ENCODE measurements around the gene PTER. TPM values are rescaled to one million over a fixed set of nuclear protein-coding genes. Genes with fewer than 3 reads are reported as not detected.

The PTER gene
- total RNA-seq, 1 donor from 2014 or later: 10.7 TPM

DNA sequence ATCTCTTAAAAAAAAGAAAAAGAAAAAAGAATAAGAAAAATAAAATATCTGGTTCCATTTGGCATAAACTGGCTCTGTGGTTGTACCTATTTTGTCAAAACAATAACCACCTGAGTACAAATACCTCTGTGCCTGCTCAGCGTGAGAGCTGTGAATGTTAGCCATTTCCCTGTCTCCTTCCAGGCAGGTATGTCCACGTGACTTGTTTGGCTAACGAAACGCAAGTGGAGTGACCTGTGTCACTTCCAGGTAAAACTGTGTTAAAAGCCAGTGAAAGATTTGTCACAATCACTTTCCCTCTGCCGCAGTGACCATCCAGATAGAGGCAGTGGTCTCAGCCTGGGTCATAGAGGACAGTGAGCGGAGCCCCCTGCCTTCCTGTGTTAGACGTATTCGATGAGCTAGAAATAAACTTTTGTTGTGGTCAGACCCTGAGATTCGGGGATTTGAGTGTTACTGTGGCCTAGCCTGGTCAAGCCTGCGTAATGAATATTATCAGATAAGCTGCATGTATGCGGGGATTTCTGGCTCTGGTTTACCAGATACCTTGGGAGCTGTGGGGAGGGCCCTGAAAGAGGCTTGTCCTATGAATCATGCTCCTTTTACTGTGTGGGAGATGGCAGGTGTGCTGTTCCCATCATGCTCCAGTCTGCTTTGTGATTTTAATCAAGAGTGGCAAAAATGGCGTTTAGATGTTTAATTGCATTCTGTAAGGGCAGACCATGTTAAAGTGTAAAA lies 3.8 kb downstream of the PTER start:
- Mint-ChIP-seq H3K4me3 (no peak overlapping the region), H3K27me3 (ENCODE audit: insufficient read depth) (peaks cover 3% of the 10 kb centered on the region), H3K36me3 (ENCODE audit: low read depth) (peaks cover 7% of the 10 kb centered on the region), H3K4me1 (ENCODE audit: low read depth) (peaks cover 40% of the 10 kb centered on the region), H3K9me3 (no peaks in the 10 kb centered on the region), H3K27ac (no peak overlapping the region)
- no peak for DNase-seq (ENCODE audit: low spot score)
- intact Hi-C loops (cut with micrococcal nuclease): no loop called here

DNA sequence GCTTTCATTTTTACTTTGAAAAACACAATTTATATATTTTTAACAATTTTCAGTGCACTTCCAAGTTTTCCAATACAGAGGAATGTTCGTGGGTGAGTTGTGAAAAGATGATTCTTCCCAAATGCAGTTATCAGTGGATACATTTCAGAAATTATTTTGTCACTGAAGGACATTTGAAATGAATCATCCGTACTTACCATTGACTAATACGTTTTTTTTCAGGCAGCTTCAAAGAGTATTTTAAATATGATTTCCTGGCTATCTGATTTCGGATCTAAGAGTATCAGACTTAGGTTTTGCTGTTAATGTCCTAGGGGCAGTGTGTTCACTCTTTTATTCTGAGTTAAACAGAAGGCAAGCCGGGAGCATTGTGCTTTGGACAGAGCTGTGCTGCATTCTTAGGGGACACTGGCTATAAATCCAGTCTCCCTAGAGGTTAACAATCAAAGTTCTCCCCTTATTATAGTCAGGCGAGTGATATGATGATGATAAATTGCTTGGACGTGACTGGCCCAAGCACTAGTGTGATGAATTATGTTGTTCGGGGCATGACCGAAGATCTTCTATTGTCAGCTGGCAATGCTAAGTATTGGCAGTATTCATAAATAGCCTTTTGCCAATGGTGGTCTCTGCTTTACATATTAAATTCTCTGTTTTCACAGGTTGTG lies 4.5 kb downstream of the PTER start:
- H3K9me3 Mint-ChIP-seq: no peaks in the 10 kb centered on the region
- no peak overlapping the region for H3K27ac Mint-ChIP-seq
- peaks cover 7% of the 10 kb centered on the region for H3K36me3 Mint-ChIP-seq (ENCODE audit: low read depth)
- H3K4me3 Mint-ChIP-seq: no peak overlapping the region
- intact Hi-C loops (cut with micrococcal nuclease): no loop called here
- peaks cover 36% of the 10 kb centered on the region for H3K4me1 Mint-ChIP-seq (ENCODE audit: low read depth)
- H3K27me3 Mint-ChIP-seq (ENCODE audit: insufficient read depth): no peaks in the 10 kb centered on the region
- DNase-seq (ENCODE audit: low spot score): no peak

DNA sequence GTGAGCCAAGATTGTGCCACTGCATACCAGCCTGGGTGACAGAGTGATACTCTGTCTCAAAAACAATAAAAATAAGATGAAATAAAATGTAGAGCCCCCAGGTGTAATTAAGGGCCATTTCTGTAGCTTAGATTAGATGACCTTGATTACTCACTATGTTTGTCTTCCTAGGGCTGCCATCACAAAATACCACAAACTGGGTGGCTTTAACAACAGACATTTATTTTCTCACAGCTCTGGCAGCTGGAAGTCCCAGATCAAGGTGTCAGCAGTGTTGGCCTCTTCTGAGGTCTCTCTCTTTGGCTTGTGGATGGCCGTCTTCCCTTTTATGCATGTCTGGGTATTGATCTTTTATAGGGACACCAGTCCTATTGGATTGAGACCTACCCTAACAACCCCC lies 6.1 kb downstream of the PTER start:
- Mint-ChIP-seq H3K36me3 (ENCODE audit: low read depth) (peaks cover 8% of the 10 kb centered on the region), H3K27me3 (ENCODE audit: insufficient read depth) (no peaks in the 10 kb centered on the region), H3K4me1 (ENCODE audit: low read depth) (peaks cover 25% of the 10 kb centered on the region), H3K27ac (no peak overlapping the region), H3K9me3 (no peaks in the 10 kb centered on the region), H3K4me3 (no peak overlapping the region)
- intact Hi-C loops (cut with micrococcal nuclease): no loop called here
- no peak for DNase-seq (ENCODE audit: low spot score)

DNA sequence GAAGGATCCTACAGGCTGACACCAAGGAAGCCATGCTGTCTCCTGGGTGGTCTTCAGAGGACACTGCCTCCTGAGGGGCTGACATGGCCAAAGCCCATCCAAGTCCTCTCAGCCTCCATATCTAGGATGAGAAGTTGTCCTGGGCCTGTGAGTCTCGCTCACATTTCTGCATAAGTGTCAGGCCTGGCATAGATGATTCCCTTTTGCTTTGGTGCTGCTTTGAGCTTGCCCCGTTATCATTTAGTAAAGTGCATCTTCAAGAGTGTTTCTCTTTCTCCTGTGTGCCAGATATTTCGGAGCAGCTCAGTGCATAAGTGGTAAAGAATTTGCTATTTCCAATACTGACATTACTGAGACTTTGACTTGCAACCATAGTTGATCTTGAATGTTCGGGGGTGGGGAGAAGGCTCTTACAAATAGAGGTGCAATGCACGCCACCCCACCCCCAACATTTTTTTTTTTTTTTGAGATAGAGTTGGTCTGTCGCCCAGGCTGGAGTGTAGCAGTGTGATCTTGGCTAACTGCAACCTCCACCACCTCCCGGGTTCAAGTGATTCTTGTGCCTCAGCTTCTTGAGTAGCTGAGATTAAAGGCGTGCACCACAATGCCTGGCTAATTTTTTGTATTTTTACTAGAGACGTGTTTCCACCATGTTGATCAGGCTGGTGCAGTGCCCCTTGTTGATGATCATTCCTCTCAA lies 9.1 kb downstream of the PTER start:
- no peak overlapping the region for H3K4me3 Mint-ChIP-seq
- no peak for DNase-seq (ENCODE audit: low spot score)
- peaks cover 11% of the 10 kb centered on the region for H3K36me3 Mint-ChIP-seq (ENCODE audit: low read depth)
- H3K9me3 Mint-ChIP-seq: no peaks in the 10 kb centered on the region
- no peaks in the 10 kb centered on the region for H3K27me3 Mint-ChIP-seq (ENCODE audit: insufficient read depth)
- no peak overlapping the region for H3K27ac Mint-ChIP-seq
- peaks cover under 1% of the 10 kb centered on the region for H3K4me1 Mint-ChIP-seq (ENCODE audit: low read depth)
- intact Hi-C loops (cut with micrococcal nuclease): no loop called here

DNA sequence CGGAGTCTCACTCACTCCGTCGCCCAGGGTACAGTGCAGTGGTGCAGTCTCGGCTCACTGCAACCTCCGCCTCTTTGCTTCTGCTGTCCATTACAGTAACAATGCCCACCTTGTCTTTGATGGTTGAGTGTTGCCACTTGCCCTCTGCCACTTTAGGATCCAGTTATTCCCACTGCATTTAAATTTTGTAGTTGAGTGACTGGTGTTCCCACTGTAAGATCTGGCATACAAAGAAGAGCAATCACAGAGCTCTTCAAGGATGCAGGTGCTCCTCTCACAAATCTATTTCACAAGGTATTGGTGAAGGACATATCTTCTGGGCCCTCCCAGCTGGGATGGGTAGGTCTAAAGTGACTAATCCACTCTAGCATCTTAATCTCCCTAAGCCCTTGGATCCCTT lies 12.6 kb downstream of the PTER start:
- no peaks in the 10 kb centered on the region for H3K4me1 Mint-ChIP-seq (ENCODE audit: low read depth)
- DNase-seq (ENCODE audit: low spot score): no peak
- no peak overlapping the region for H3K4me3 Mint-ChIP-seq
- no peak overlapping the region for H3K27ac Mint-ChIP-seq
- intact Hi-C loops (cut with micrococcal nuclease): no loop called here
- H3K36me3 Mint-ChIP-seq (ENCODE audit: low read depth): peaks cover 9% of the 10 kb centered on the region
- H3K9me3 Mint-ChIP-seq: no peaks in the 10 kb centered on the region
- no peaks in the 10 kb centered on the region for H3K27me3 Mint-ChIP-seq (ENCODE audit: insufficient read depth)

DNA sequence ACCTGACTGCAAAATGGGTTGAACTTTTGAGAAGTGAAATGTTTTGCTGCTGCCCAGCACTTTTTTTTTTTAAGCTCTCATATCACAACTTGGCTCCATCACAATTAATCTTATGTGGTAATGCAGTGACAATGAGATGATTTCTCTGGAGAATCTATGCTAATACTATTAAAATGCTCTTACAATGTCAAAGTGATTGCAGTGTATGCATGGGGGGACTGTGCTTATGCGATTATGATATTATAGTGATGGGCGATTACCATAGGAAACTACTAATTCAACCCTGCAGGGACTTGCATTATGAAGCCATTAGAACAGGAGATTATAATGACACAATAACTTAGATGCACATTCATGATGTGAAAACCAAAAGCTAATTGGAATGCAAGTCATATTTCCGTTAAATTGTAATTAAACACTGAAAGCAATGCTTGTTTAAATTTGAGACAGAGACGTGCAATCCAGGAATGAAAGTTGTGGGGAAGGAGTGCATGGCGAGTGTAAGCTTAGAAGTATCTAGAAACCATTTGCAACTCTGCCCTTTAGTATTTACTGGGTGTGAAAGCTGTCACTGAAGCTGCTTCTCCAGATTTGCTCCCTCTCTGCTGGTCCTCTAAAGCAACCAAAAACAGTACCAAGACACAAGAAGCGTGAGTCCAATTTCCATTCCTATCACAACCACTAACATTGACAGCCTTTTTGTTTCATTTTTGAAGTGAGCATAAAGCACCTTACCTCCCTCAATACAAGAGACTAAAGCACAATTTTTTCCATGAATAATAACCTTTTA lies 21.6 kb downstream of the PTER start:
- Mint-ChIP-seq H3K4me3 (no peak overlapping the region), H3K36me3 (ENCODE audit: low read depth) (no peaks in the 10 kb centered on the region), H3K4me1 (ENCODE audit: low read depth) (no peaks in the 10 kb centered on the region), H3K27ac (no peak overlapping the region), H3K27me3 (ENCODE audit: insufficient read depth) (no peaks in the 10 kb centered on the region), H3K9me3 (no peaks in the 10 kb centered on the region)
- intact Hi-C loops (cut with micrococcal nuclease): no loop called here
- no peak for DNase-seq (ENCODE audit: low spot score)

DNA sequence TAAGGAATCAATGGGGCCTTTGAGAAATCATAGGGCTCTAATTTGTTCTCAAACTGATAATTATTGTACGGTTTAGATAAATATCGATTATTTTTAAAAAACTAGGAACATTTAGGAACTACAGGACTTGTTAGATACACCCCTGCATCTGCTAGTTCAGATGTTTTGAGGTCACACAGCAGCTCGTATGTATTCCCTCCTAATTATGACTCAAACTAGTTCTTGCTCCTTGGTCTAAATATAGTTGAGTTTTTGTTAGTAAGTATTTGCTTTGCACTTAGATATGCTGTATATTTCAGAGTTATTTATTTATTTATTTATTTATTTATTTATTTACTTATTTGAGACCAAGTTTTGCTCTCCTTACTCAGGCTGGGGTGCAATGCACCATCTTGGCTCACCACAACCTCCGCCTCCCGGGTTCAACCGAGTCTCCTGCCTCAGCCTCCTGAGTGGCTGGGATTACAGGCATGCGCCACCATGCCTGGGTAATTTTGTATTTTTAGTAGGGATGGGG lies 22.7 kb downstream of the PTER start:
- Mint-ChIP-seq H3K36me3 (ENCODE audit: low read depth) (peaks cover 7% of the 10 kb centered on the region), H3K27ac (no peak overlapping the region), H3K9me3 (no peaks in the 10 kb centered on the region), H3K4me1 (ENCODE audit: low read depth) (no peaks in the 10 kb centered on the region), H3K27me3 (ENCODE audit: insufficient read depth) (no peaks in the 10 kb centered on the region), H3K4me3 (no peak overlapping the region)
- DNase-seq (ENCODE audit: low spot score): no peak
- intact Hi-C loops (cut with micrococcal nuclease): no loop called here

DNA sequence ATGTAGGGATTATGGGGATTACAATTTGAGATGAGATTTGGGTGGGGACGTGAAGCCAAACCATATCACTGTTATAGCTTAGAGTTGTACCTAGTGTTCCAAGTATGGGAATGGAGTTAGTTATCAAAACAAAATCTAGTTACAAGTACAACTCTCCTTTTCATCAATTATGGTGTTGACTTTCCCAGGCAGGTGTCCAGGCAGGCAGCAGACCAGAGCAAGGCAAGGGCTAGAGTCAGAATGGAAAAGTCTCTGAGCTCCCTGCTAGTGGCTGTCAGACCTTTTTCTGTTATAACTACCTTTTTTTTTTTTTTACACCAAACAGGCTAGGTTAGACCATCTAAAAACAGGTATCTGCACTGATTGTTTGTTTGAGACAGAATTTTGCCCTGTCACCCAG lies 29.2 kb downstream of the PTER start:
- intact Hi-C loops (cut with micrococcal nuclease): no loop called here
- peaks cover 15% of the 10 kb centered on the region for H3K36me3 Mint-ChIP-seq (ENCODE audit: low read depth)
- DNase-seq (ENCODE audit: low spot score): no peak
- no peaks in the 10 kb centered on the region for H3K9me3 Mint-ChIP-seq
- no peak overlapping the region for H3K27ac Mint-ChIP-seq
- H3K4me3 Mint-ChIP-seq: no peak overlapping the region
- H3K4me1 Mint-ChIP-seq (ENCODE audit: low read depth): peaks cover 11% of the 10 kb centered on the region
- no peaks in the 10 kb centered on the region for H3K27me3 Mint-ChIP-seq (ENCODE audit: insufficient read depth)

DNA sequence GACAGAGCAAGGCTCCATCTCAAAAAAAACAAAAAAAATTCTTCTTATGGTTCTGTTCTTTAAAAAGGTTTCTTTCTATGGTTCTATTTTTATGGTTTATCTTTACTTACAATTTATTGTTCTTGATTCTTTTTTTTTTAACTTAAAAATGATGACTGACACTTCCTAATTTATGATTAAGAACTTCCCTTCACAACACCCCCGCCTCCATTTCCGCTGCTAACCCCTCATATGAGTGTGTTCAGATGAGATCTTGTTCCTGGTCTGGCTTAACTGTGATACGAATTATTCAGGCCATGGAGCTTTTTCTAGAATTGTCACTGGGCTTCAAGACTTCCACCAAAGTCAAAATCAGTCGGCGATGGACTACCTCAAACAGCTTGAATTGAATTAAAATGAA lies 33.9 kb downstream of the PTER start:
- Mint-ChIP-seq H3K4me1 (ENCODE audit: low read depth) (peaks cover 6% of the 10 kb centered on the region), H3K36me3 (ENCODE audit: low read depth) (peaks cover 7% of the 10 kb centered on the region), H3K4me3 (no peak overlapping the region), H3K27me3 (ENCODE audit: insufficient read depth) (no peaks in the 10 kb centered on the region), H3K27ac (no peak overlapping the region), H3K9me3 (no peaks in the 10 kb centered on the region)
- intact Hi-C loops (cut with micrococcal nuclease): no loop called here
- DNase-seq (ENCODE audit: low spot score): no peak

DNA sequence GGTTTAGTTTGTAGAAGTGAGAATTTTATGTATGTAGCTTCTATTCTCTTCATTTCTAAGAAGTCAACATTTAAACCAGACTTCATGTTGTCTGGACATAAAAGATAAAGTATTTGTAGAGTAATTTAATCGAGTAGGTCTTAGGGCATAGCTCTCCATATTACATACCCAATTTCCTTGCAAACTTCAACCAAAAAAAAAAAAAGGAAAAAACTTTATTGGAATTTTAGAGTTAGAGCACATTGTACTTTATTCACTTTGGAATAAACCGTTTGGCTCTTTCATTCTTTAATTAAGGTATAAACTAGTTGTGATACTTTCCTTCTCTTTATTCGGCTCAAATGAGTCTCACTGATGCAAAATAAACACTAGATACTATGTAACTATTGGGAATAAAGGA lies 36.0 kb downstream of the PTER start:
- DNase-seq (ENCODE audit: low spot score): no peak
- H3K27ac Mint-ChIP-seq: no peak overlapping the region
- H3K4me3 Mint-ChIP-seq: no peak overlapping the region
- H3K36me3 Mint-ChIP-seq (ENCODE audit: low read depth): peaks cover 6% of the 10 kb centered on the region
- intact Hi-C loops (cut with micrococcal nuclease): no loop called here
- peaks cover 5% of the 10 kb centered on the region for H3K4me1 Mint-ChIP-seq (ENCODE audit: low read depth)
- no peaks in the 10 kb centered on the region for H3K27me3 Mint-ChIP-seq (ENCODE audit: insufficient read depth)
- H3K9me3 Mint-ChIP-seq: no peaks in the 10 kb centered on the region

DNA sequence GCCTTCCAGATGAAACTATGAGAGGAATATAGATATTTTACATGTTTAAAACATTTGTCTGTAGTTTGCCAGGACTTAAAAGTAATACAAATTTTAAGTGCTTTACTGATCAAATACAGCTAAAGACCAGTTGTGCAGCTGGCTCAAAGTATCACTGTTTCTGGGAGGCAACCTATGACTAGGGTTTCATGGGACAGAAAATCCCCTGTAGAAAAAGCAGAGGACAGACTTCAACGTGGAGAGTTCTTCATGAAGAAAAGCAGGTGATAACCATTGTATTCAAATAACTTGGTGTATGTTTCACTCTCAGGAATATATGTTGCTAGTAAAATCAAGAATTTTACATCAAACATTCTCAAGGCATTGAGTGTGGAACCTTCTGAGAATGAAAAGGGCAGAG lies 40.9 kb downstream of the PTER start:
- Mint-ChIP-seq H3K4me3 (no peak overlapping the region), H3K9me3 (no peaks in the 10 kb centered on the region), H3K27me3 (ENCODE audit: insufficient read depth) (no peaks in the 10 kb centered on the region), H3K4me1 (ENCODE audit: low read depth) (no peaks in the 10 kb centered on the region), H3K27ac (no peak overlapping the region), H3K36me3 (ENCODE audit: low read depth) (peaks cover 1% of the 10 kb centered on the region)
- DNase-seq (ENCODE audit: low spot score): no peak
- intact Hi-C loops (cut with micrococcal nuclease): no loop called here

DNA sequence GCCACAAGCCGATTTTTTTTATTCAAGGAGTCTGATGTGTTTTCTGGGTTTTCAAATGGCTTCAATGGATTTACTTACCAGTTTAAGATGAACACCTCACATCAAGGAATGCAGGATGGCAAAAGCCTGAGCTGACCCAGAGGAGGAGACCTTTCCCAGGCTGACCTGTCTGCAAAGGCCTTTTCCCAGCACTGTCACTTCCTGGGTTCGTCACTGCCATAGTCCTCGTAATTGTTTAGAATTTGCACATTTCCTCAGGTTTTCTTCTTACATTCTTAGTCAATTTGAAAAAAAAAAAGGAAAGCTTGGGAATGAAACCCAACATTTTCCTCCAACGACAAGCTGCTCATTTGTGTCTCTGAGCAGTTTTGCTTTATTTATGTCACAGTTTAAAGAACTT lies 42.0 kb downstream of the PTER start:
- DNase-seq (ENCODE audit: low spot score): no peak
- no peak overlapping the region for H3K4me3 Mint-ChIP-seq
- no peaks in the 10 kb centered on the region for H3K9me3 Mint-ChIP-seq
- no peaks in the 10 kb centered on the region for H3K4me1 Mint-ChIP-seq (ENCODE audit: low read depth)
- intact Hi-C loops (cut with micrococcal nuclease): no loop called here
- H3K36me3 Mint-ChIP-seq (ENCODE audit: low read depth): peaks cover 4% of the 10 kb centered on the region
- no peaks in the 10 kb centered on the region for H3K27me3 Mint-ChIP-seq (ENCODE audit: insufficient read depth)
- no peak overlapping the region for H3K27ac Mint-ChIP-seq
